Myocyte (in vitro differentiated cells): Measurements from ENCODE around the gene RAPGEF6. TPM values are rescaled to one million over a fixed set of nuclear protein-coding genes. Genes with fewer than 3 reads are reported as not detected.
"Not testable (repeated sequence)": the region's sequence is repeated elsewhere in the genome, so short reads cannot be mapped to it uniquely, and the experiment has no call there.

ENCODE experiments used
- DNase-seq: peaks from one replicate; pipeline ENCODE4 v3.0.0-alpha.2; 2012; ENCODE audit warnings: low read depth
- total RNA-seq: library from RNA; depleted of rRNA; stranded (reverse); fragments of >200 nt; gene quantifications from 2 replicates; pipeline ENCODE4 v1.2.3, GENCODE V29; 2014

RAPGEF6 gene
- total RNA-seq, 1 donor from 2014 or later = 9.8 TPM

GRCh38 chr5:131392466-131393095, 242.4 kb downstream of the RAPGEF6 start:
- no peak for DNase-seq

- DNase-seq = no peak
Observed at GRCh38 chr5:131389869-131390265, 245.2 kb downstream of the RAPGEF6 start.

GRCh38 chr5:131389096-131389868, 245.7 kb downstream of the RAPGEF6 start:
- no peak for DNase-seq

- DNase-seq = no peak
Observed at GRCh38 chr5:131387255-131387654, 247.8 kb downstream of the RAPGEF6 start.

- no peak for DNase-seq
Observed at GRCh38 chr5:131386779-131387178, 248.2 kb downstream of the RAPGEF6 start.

- no peak for DNase-seq
Observed at GRCh38 chr5:131386124-131386523, 248.9 kb downstream of the RAPGEF6 start.

- no peak for DNase-seq
Observed at GRCh38 chr5:131384616-131385214, 250.3 kb downstream of the RAPGEF6 start.

- DNase-seq = no peak
Observed at GRCh38 chr5:131384173-131384572, 250.9 kb downstream of the RAPGEF6 start.

GRCh38 chr5:131382407-131383395, 252.3 kb downstream of the RAPGEF6 start:
- peak; percentile 30 for DNase-seq

- no peak for DNase-seq
Observed at GRCh38 chr5:131381777-131382176, 253.3 kb downstream of the RAPGEF6 start.

- DNase-seq = no peak
Observed at GRCh38 chr5:131381021-131381420, 254.0 kb downstream of the RAPGEF6 start.

- DNase-seq = not testable (repeated sequence)
Observed at GRCh38 chr5:131380238-131380637, 254.8 kb downstream of the RAPGEF6 start.

GRCh38 chr5:131379723-131380122, 255.3 kb downstream of the RAPGEF6 start:
- peak; percentile 45 for DNase-seq

- DNase-seq = no peak
Observed at GRCh38 chr5:131378721-131379541, 256.1 kb downstream of the RAPGEF6 start.

- no peak for DNase-seq
Observed at GRCh38 chr5:131377785-131378325, 257.2 kb downstream of the RAPGEF6 start.

GRCh38 chr5:131377346-131377745, 257.7 kb downstream of the RAPGEF6 start:
- DNase-seq = no peak

- no peak for DNase-seq
Observed at GRCh38 chr5:131375351-131375750, 259.7 kb downstream of the RAPGEF6 start.
